GM12864 (cell line): Measurements from ENCODE around the gene TSPAN14.

Source experiments
- DNase-seq: peaks from one replicate; pipeline ENCODE4 v3.0.0-alpha.2; 2011; ENCODE audit warnings: low read depth
- H3K4me3 ChIP-seq: 2 replicates; pipeline ENCODE4 v1.5.1; 2011; ENCODE audit warnings: mild to moderate bottlenecking, low read depth, low read length, control low read depth
- CTCF ChIP-seq: IDR thresholded peaks from 2 replicates; pipeline ENCODE4 v1.5.1; 2011; ENCODE audit warnings: low read depth, mild to moderate bottlenecking, moderate library complexity, low read length, control low read depth, inconsistent platforms; ENCODE audit errors: missing control alignments

TSPAN14 gene

DNA sequence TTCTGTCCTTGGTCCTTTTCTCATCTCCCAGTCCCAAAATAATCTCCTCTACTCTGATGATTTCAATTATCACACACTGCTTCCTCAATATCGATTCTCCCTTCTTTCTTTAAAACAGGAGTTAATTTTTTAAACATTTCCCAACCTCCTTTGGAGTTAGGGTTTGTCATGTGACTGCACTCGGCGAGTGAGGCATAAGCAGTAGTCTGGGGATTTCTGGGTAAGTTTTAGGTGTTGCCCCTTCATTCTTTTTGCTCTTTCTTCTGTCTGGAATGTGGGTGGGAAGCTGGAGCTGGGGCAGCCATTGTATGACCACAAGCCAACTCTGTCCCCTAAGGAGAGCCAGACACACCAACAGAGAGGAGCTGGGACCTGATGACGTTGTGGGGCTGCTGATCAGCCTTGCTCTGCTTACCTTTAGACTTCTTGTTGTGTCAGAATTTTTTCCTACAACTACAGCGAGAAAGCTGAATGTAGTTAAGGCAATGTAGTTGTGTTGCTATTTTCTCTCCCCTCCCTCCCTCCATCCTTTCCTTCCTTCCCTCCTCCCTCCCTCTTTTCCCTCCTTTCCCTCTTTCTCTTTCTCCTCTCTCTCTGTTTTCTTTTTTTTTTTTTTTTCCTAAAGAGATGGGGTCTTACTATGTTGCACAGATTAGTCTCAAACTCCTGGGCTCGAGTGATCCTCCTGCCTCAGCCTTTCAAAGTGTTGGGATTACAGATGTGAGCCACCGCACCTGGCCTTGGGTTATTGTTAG is 6.5 kb upstream of the TSPAN14 start:
- H3K4me3 ChIP-seq = no peak overlapping the region
- no peak for TF ChIP-seq CTCF
- no peak for DNase-seq

GRCh38 chr10:80448209-80448942 is 5.7 kb upstream of the TSPAN14 start:
- no peak for DNase-seq
- no peak overlapping the region for H3K4me3 ChIP-seq
- TF ChIP-seq CTCF = no peak

GRCh38 chr10:80449520-80449919 is 4.6 kb upstream of the TSPAN14 start:
- no peak for DNase-seq
- TF ChIP-seq CTCF = no peak
- no peak overlapping the region for H3K4me3 ChIP-seq

GRCh38 chr10:80451132-80451531 is 3.0 kb upstream of the TSPAN14 start:
- no peak for DNase-seq
- no peak overlapping the region for H3K4me3 ChIP-seq
- no peak for TF ChIP-seq CTCF

GRCh38 chr10:80452069-80452468 is 2.0 kb upstream of the TSPAN14 start:
- no peak for TF ChIP-seq CTCF
- no peak for DNase-seq
- H3K4me3 ChIP-seq = no peak overlapping the region

GRCh38 chr10:80452640-80453039 is 1.5 kb upstream of the TSPAN14 start:
- DNase-seq = no peak
- no peak overlapping the region for H3K4me3 ChIP-seq
- no peak for TF ChIP-seq CTCF
